Pulmonary artery endothelial cell (primary cell): Measurements from ENCODE around the gene MAP2K3. TPM values are rescaled to one million over a fixed set of nuclear protein-coding genes. Genes with fewer than 3 reads are reported as not detected.
"Not testable (repeated sequence)": the region's sequence is repeated elsewhere in the genome, so short reads cannot be mapped to it uniquely, and the experiment has no call there.

Experiments used
- DNase-seq: peaks from one replicate; pipeline ENCODE4 v3.0.0-alpha.2; 2011; ENCODE audit warnings: low read depth, low spot score
- total RNA-seq: library from RNA; depleted of rRNA; stranded (reverse); fragments of >200 nt; gene quantifications from 2 replicates; pipeline ENCODE4 v1.2.3, GENCODE V29; 2014

The MAP2K3 gene
- total RNA-seq, 1 donor from 2014 or later: 16.2 TPM

DNA sequence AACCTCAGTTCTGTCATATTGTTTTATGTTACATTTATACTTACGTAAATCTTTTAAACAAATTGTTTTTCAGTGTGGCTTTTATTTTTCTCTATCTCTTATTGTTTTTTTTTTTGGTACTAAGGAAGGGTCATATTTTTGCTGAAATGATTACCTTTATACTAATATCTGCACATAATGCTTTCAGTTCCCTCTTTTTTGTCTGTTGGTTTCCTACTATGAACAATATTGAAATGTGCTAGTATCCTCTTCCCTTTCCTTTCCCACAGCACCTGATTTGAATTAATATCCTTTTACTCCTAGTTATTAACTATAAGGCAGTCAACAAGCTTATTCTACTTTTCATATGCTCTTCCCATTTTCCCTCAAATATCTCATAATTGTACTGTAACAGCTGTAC lies 43.4 kb downstream of the MAP2K3 start:
- DNase-seq: not testable (repeated sequence)

DNA sequence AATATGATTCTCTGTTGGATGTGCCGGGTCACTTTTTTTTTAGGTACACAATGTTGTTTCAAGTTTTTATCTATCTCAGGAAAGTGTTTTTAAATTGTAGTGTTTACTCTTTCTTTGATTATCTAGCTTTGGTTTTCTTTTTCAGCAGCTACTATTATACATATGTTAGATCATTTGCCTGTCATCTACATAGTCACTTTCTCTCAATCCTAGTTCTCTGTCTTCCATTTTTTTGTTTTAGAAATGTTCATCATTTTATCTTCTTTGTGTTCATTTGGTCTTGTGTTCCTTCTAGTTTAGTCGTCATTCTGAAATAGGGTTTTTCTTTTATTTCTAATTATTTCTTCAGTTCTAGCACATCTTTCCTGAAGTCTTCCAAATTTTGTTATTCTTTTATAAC lies 44.3 kb downstream of the MAP2K3 start:
- not testable (repeated sequence) for DNase-seq

DNA sequence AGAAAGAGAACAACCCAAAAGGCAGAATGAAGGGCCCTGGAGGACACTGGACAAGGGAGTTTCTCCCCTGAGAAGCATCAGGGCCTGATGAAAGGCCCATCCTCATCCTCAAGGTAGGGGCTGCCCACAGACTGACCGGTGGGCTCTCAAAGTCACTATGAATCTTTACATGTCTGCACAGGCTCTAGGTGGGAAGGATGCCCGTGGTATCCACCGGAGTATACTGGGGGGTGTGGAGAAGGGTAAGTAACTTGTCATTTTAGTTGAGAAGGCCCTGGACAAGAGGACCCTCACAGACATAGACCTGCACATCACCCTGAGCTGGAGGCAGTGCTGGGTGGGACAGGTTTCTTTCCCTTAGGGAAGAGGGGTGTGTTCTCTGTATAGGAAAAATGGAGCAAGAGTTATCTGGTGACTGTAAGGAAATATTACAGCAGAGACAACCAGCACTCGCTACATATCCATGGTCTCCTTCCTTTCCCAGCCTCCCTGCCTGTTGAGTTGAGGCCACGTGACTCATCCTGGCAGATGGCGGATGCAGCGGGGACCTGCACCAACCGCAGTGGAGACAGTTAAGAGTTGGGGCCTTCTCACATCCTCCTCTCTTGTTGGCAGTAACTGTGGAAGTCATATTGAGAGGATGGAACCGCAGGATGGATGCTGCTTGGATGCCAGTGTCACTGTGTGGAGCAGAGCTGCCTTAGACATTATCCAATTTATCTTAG lies 46.1 kb downstream of the MAP2K3 start:
- DNase-seq: no peak

DNA sequence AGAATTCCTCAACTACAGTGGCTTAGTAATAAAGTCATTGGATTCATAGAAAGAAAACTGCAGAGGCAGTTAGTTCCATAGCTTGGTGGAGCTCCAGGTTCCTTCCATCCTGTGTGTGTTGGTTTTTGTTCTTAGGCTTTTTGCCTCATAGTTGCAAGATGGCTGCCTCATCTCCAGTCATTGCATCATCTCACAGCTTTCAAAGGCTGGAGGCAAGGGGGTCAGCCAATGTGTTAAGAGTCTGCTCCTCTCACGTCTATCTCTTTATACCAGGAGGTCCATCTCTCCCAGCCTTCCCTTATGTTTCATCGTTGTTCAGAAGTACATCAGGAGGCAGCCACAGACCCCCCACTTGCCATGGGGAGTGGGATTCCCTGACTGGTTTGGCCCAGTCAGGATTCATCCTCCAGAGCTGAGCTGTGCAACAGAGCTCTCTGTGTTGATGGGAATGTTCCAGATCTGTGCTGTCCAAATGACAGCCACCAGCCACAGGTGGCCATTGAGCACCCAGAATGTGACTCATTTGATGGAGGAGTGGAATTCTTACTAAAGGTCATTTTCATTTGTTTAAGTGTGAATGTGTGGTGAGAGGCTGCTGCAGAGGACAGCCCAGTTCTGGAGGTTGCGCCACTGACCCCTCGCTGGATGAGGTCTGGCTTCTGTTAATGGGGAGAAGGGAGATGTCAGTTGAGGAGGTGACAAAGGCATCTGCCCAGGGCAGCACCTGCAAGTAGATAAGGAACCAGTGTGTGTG lies 52.2 kb downstream of the MAP2K3 start:
- DNase-seq: not testable (repeated sequence)

DNA sequence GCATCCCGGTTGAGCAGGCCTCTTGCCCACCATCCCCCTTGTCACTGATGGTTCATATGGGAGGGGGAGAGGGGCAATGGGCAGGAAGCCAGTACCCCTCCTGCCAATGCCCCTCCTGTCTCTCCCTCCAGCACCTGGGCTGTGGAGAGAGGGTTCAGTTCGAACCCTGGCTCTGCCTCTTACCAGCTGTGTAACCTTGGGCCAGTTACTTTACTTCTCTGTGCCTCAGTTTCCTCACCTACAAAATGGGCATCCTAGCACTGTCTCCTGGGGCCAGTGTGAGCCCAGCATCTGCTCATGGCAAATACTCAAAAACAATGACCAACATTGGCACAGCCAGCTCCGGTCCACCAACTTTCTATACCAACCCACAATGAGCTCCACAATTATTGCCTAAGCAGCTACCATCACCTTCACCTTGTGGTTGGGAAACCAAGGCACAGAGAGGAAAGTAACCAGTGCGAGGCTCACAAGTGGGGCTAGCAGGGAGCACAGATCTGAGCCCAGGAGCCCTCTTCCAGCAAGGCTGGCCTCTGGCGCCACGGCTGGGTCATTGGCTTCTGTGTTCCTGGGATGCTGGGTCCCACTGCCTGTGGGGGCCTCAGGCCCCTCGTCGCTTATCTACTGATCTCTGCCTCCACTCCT lies 53.6 kb downstream of the MAP2K3 start:
- DNase-seq: not testable (repeated sequence)

DNA sequence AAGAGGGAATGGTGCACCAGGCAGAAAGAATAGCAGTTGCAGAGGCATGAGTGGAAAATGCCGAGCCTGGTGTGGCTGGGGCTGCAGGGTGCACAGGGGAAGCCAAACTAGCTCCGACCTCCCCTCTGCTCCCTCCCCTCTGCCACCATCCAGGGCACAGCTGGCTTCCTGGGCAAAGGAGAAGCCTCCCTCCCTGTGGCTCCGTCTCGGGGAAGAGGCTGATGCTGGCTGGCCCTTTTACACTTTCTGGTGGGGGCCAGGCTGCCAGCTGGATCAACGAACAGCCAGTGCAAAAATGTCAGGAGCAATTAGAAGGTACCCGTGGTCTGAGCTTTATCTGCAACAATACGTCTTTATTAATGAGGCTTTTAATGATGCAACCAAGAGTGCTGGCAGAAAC lies 54.5 kb downstream of the MAP2K3 start:
- no peak for DNase-seq

DNA sequence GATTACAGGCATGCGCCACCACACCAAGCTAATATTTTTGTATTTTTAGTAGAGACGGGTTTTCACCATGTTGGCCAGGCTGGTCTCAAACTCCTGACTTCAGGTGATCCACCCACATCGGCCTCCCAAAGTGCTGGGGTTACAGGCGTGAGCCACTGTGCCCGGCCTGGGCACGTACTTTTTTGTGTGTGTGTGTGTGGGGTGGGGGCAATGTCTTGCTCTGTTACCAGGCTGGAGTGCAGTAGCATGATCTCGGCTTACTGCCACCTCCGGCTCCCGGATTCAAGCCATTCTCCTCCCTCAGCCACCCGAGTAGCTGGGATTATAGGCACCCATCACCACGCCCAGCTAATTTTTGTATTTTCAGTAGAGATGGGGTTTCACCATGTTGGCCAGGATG lies 55.1 kb downstream of the MAP2K3 start:
- not testable (repeated sequence) for DNase-seq

DNA sequence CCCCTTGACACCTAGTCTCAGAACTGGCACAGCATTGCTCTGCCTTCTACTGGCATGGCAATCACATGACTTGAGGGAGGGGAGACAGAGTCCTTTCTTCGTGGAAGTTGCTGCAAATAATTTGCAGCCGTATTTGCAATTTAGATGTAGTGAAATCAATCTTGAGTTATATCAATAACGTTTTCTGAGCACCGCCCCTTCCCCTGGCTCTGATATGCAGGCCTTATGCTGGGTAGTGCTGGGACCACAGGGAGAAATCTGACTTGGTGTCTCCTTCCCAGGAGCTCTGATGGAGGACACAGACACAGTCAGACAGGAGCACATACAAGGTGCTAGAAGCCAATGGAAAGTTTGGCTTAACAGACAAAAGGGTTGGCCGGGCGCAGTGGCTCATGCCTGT lies 55.9 kb downstream of the MAP2K3 start:
- not testable (repeated sequence) for DNase-seq

DNA sequence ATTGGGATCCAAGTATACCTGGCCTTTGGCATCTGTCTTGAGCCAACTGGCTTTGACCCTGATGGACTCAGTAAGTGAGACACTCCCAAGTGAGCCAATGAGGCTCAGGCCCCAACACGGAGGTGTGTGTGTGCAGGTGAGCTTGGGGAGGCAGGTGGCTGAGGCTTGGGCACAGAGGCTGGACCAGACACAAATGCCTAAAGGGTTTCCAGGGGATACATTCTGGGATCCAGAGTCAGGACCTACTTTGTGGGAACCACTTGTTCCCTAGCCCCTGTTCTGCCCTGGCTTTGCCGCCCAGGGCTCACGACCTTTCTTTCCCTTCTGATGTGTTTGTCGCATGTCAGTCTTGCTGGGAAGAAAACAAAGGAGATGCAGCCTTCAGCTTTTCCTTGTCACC lies 56.8 kb downstream of the MAP2K3 start:
- DNase-seq: not testable (repeated sequence)

DNA sequence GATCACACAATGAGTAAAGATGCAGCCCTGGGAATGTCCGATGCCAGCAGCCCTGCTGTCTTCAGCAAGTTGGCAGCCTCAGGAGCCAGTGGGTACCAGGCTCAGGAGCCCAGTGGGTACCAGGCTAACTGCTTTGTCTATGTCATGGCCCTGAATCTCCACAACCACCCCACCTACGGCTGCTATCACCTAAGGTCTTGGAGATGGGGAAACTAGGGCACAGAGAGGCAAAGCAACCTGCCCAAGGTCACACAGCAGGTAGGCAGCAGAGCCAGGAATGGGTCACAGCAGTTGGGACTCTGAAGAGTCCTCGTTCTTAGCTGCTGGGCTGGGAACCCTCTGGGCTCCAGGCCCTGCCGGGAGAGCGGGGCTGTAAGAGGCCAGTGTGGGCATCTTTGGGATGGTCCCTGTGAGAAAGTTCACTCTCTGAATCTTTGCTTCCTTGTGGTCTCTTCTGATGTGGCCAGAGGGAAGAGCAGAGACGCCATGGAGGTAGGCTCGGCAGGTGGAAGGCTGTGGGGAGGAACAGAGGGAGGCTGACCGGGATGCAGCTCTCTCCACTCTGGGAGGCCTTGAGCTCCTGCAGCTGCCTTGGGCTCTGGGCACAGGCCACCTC lies 57.5 kb downstream of the MAP2K3 start:
- DNase-seq: not testable (repeated sequence)

DNA sequence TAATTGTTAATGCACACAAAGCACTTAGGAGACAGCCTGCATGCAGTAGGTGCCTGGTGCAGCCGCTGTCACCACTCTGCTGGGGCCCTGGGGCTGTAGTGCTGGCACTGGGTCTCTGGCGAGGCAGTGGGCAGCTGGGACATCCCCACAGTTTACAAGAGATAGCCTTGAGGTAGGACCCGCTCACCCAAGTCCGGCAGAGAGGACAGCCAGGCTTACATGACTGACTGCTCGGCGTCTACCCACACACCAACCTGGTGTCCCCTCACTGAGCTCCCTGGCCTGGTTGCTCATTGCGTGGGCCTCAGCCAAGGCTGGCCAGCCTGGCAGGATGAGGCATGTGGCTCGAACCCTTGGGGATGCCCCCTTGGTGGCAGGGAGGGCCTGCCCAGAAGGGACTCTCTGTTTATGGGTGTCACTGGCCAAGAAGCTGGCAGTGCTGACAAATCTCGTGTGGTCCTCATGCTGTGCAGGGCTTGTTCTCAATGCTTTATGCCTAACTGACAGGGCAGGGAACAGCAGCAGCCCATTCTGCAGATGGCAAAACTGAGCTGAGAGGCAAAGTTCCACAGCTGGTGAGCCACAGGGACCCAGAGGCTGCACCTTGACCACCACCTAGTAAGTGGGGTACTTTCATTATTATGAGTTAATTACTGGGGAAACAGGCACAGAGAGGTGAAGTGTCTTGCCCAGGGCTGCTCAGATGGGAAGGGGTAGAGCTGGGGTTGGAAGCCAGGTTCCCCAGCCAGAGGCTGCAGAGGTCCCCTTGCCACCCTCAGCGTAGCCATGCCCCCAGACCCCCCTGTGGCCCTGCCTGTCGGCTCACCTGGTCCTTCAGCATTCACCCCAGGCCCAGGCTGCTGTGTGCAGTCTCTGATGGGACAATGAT lies 58.8 kb downstream of the MAP2K3 start:
- DNase-seq: not testable (repeated sequence)

DNA sequence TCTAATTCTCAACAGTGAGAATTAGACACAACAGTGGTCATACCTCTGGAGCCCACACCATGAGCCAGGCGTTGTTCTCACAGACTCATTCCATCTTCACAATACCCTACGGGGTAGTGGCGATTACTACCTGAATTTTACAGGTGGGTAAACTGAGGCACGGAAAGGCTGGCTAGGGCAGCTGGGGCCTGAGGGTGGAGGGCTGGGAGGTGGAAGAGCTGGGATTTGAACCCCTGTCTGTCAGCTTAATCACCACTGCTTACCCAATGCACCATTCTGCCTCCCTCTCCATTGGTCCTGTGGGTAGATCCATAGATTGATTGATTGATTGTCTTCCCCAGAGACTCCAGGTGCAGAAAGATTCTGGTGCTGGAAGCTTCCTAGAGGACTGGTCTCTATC lies 60.3 kb downstream of the MAP2K3 start:
- DNase-seq: not testable (repeated sequence)

DNA sequence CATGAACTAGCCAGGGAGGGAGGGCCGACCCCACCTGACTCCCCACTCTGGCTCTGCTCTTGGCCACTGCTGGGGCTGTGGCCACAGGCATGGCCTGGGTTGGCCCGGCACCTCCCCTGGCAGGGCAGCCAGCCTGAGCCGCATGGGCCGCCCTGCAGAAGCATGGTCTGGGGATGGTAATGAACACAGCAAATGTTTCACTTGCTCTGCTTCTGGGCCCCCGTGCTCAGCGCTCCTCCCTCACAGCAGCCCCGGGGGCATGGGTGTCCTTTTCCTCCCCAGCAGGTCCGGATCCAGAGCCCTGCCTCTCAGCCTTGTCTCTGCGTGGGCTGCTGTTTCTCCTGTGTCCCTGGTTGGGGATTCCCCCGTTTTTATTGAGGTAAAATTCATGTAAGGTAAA lies 60.7 kb downstream of the MAP2K3 start:
- DNase-seq: no peak

DNA sequence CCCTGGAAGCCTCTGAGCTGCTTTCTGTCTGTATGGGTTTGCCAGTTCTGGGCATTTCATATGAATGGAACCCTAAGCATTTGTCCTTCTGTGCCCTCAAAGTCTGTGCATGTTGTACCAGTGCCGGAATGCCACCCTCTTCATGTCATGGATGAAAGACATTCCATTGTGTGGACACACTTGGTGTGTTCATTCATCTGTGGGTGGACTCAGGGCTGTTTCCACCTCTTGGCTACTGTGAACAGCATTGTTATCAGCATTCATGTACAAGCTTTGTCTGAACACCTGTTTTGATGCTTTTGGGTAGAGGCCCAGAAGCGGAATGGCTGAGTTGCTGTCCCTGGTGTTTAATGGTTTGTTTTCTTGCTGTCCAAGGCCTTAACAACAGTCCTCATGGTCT lies 61.6 kb downstream of the MAP2K3 start:
- not testable (repeated sequence) for DNase-seq

DNA sequence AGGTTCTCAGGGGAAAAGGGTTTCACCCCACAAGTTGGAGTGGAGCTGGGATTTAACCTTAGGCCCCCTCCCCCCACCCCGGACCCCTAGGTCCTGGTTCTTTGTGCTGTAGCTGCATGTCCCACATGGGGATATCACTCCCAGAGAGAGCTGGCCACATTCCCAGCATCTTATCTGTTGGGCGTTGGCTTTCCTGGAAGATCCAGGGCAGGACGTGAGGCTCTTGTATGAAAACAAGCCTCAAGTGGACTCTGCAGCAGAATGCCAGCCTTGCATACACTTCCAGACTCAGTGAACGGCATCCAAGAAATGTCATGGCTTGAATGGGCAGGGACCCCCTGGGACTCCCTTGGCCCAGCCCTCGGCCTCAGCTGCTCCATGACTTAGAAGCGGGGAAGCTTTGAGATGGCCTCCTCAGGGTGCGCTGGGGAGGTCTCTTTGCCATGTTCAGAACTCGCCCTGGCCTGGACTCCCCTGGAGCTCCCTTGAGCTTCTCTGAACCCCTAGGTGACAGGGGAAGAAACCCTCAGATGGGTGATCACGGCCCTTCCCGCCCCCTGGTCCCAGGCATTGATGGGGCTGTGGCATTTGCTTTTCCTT lies 62.2 kb downstream of the MAP2K3 start:
- DNase-seq: not testable (repeated sequence)

DNA sequence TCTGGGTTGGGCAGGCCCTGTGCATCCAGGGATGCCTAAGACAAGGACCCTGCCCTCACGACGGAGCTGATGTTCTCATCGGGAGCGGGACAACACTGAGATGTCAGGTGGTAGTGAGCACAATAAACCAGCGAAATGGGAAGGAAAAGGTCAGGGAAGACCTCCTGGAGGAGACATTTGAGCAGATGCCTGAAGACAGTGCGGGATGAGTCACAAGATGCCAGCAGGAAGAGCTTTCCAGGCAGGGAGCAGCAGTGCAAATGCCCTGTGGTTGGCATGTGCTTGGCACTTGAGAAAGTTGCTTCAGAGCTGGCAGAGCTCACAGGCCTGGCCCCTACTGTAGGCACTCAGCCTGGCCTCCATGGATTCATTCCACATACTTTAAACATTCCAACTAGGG lies 63.1 kb downstream of the MAP2K3 start:
- DNase-seq: not testable (repeated sequence)

DNA sequence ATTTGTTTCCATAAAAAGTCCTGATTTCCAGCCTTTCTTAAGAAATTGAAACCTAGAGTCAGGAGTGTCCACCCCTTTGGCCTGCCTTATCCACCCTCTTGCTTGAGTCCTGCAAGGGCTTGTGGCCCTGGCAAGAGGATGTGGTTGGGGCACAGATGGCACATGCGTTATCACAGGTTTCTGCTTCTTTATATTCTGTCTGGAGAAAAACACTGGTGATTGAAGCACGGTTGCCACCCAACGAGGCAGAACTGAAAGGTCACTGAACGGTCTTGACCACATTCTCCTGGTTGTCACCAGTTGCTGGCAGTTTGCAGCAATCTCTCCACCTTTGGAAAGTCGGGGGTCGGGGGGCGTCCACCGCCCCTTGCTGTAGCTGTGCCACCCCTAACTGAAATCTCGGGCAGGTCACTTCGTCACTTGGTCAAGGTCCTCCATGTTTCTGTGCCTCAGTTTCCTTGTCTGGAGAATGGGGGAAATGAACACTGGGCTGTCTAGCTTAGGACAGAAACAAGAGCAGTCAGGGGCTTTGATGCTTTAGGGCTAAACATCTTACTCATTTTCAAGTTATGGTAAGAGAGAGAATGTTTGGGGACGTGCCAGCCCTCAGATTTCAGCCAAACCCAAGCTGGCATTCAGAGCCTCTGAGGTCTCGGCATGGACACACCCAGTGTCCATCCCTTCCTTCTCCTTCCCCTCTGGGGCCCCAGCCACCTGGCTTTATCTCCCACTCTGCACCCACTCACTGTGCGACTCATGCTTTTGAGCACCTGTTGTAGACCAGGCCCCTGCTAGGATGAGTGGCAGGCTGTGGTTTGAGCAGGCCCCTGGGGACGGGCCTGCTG lies 63.8 kb downstream of the MAP2K3 start:
- DNase-seq: not testable (repeated sequence)

DNA sequence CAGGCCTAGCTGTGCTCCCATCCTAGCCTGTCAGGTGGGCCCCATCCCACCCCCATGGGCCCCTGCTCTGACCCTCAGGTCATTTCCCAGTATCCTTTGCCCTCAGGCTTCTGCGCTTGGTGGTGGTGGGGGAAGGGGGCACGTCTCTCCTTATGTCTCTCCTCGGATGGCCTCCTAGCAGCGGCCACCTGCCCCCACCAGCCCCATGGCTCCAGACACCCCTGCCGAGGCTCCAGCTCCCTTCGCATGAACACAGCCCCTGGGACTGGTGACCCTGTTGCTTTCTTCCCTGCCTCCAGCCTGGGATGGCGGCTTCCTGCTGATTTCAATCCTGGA lies 64.4 kb downstream of the MAP2K3 start:
- DNase-seq: not testable (repeated sequence)

DNA sequence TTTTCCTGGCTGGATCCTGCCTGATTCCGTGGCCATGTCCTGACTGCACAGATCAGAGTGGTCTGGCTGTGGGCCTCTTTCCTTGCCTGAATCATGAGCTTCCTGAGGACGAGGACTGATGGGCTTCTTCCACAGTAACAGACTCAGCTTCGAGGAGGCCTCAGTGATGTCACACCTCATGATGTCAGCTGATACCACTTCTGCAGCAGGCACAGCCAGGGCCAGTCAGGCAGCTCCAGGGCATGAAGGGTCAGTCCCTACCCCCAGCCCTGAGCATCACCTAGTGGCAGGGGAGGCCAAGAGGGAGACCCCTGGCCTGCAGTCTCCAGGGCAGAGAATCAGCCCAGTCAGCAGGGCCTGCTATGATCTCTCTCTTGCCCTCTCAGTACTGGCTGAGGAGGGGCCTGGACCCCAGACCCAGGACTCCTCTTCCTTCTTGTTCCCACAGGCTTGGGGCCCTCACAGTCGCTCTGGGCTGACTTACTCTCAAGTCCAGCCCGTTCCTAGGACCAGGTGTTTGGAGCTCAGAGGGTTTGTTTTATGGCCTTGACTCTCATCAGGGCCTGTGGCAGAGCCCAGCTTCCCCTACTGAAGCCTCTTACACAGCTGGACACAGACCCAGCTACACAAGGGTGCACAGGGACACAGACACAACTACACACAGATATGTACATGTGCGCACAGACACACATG lies 65.0 kb downstream of the MAP2K3 start:
- not testable (repeated sequence) for DNase-seq
